Right ventricle myocardium superior (tissue), 1 donor: ENCODE data around the gene ANKRD63. TPM values are rescaled to one million over a fixed set of nuclear protein-coding genes. Genes with fewer than 3 reads are reported as not detected.

Experiments used
- ATAC-seq: fragments of 200-7000 bp; cut with Tn5 transposase; one replicate; pipeline ENCODE4 v1.9.1; 2020; ENCODE audit warnings: mild to moderate bottlenecking; ENCODE audit not compliant: poor library complexity
- DNase-seq: peaks from one replicate; pipeline ENCODE4 v3.0.0-alpha.2; 2020
- intact Hi-C: fragments of 100-400 bp; cut with DNase I; formaldehyde crosslinking; loops from one replicate; pipeline ENCODE4 v1.11.2; 2022
- total RNA-seq: library from RNA; stranded (reverse); fragmentation: NEBNext Ultra II Directional; extraction: Animal tissue kit (Norgen Biotek cat#: 25700); gene quantifications from one replicate; pipeline ENCODE4 v1.2.1, GENCODE V29; 2021
- donor health status: DM: no; HTN: yes; CAD: no; lungs with severe emphysema.

The ANKRD63 gene
- total RNA-seq, 1 donor from 2014 or later: 0.65 TPM

- ATAC-seq (no peak), DNase-seq (no peak)
- intact Hi-C loops: no loop called here
Observed at GRCh38 chr15:40239693-40240618, 42.9 kb downstream of the ANKRD63 start.

GRCh38 chr15:40239404-40239692 lies 43.5 kb downstream of the ANKRD63 start:
- DNase-seq: no peak
- no peak for ATAC-seq

GRCh38 chr15:40238532-40239403 lies 44.1 kb downstream of the ANKRD63 start, which contains the start of gene PAK6:
PAK6 (plus strand) TSS chr15:40239063; CDS start chr15:40264786, 25,723 bp downstream.
- DNase-seq (no peak), ATAC-seq (peak; percentile 64)
- intact Hi-C loops: no loop called here

More at GRCh38 chr15:40239404-40239692, 43.5 kb downstream of the ANKRD63 start:
- intact Hi-C loops: no loop called here

GRCh38 chr15:40235201-40235885 lies 47.5 kb downstream of the ANKRD63 start:
- ATAC-seq: peak; percentile 46
- no peak for DNase-seq
- intact Hi-C loops: no loop called here

GRCh38 chr15:40234783-40235182 lies 48.1 kb downstream of the ANKRD63 start:
- no peak for DNase-seq
- peak; percentile 40 for ATAC-seq
- intact Hi-C loops: no loop called here

- DNase-seq (no peak), ATAC-seq (no peak)
- intact Hi-C loops: no loop called here
Observed at GRCh38 chr15:40233727-40234577, 48.9 kb downstream of the ANKRD63 start.

GRCh38 chr15:40232625-40233070 lies 50.2 kb downstream of the ANKRD63 start:
- peak; percentile 29 for ATAC-seq
- no peak for DNase-seq
- intact Hi-C loops: no loop called here

Other genes starting within 250 kb of the ANKRD63 start
- 196 TPM for gene SRP14, start 243.9 kb downstream of the ANKRD63 start, total RNA-seq
- gene BMF, start 174.2 kb downstream of the ANKRD63 start, total RNA-seq: 3.4 TPM
- gene BUB1B, start 122.0 kb downstream of the ANKRD63 start, total RNA-seq: 1.3 TPM
- gene PAK6, start 44.0 kb downstream of the ANKRD63 start, total RNA-seq: 9.7 TPM
- 7.7 TPM for gene PLCB2, start 24.9 kb upstream of the ANKRD63 start, total RNA-seq
- 56.2 TPM for gene INAFM2, start 40.6 kb upstream of the ANKRD63 start, total RNA-seq
- gene CCDC9B, start 57.9 kb upstream of the ANKRD63 start, total RNA-seq: 155 TPM
- not detected for gene PHGR1, start 68.0 kb upstream of the ANKRD63 start, total RNA-seq
- 5.9 TPM for gene DISP2, start 75.2 kb upstream of the ANKRD63 start, total RNA-seq
- gene KNSTRN, start 99.7 kb upstream of the ANKRD63 start, total RNA-seq: 7.9 TPM
- 90.8 TPM for gene IVD, start 122.7 kb upstream of the ANKRD63 start, total RNA-seq
- gene BAHD1, start 157.9 kb upstream of the ANKRD63 start, total RNA-seq: 16.2 TPM
- 7.5 TPM for gene CHST14, start 187.9 kb upstream of the ANKRD63 start, total RNA-seq